NCI-H82 treated with DMSO at 0.1 percent for 48 hours (cell line): ENCODE results near the gene GRAMD2B.
"Not testable (repeated sequence)": the region's sequence is repeated elsewhere in the genome, so short reads cannot be mapped to it uniquely, and the experiment has no call there.

Source experiments
- DNase-seq: peaks from one replicate; lab custom pipeline; 2025; ENCODE audit not compliant: unreplicated experiment; lab: John Stamatoyannopoulos, UW

GRAMD2B gene

DNA sequence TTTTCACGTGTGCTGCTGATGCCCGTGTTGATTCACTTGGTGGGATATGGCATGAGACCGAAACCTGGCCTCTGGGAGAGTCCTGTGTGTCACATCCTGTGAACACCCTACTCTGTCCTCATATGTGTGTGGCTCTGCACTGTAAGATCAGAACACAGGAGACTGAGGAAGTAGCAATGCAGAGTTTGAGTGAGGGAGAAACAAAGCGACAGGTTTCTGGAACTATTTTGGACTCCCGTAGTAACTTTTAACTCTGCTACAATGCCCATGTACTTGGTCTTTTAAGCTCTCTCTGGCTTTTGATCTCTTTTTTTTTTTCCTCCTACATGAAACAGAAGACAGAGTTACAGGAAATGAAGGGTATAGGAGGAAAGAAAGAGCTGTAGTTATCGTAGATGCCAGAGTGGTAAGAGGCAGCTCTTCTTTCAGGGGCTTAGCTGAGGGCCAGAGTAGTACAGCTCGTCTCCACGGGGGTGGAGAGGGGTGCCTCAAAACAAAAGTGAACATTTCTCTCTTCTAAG is 26.6 kb downstream of the GRAMD2B start:
- DNase-seq: no peak

DNA sequence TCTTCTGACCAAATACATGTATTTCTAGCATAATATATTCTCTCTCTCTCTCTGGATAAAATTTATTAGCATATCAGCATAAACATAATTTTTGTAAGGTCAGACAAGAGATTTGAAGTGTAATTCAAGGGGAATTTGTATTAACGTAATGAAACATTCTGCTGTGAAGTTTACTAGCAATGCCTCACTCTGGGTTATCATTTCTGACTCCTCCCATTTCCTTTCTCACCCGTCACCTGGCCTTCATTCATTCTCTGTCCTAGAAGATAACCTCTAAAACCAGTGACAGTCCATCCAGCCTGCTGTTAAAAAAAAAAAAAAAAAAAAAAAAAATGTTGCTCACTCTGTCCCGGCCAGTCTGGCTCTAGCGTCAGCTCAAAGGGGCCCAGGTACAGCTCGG is 27.1 kb downstream of the GRAMD2B start:
- no peak for DNase-seq

DNA sequence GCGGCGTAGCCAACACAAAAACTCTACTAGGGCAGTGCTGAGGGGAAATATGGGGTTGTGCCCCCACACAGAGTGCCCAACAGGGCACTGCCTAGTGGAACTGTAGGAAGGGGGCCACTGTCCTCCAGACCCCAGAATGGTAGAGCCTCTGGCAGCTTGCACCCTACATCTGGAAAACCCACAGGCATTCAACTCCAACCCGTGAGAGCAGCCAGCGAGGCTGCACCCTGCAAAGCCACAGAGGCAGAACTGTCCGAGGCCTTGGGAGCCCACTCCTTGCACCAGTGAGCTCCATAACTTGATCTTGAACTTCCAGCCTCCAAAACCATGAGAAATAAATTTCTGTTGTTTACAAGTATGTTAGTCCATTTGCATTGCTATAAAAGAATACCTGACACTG is 27.7 kb downstream of the GRAMD2B start:
- DNase-seq: no peak

DNA sequence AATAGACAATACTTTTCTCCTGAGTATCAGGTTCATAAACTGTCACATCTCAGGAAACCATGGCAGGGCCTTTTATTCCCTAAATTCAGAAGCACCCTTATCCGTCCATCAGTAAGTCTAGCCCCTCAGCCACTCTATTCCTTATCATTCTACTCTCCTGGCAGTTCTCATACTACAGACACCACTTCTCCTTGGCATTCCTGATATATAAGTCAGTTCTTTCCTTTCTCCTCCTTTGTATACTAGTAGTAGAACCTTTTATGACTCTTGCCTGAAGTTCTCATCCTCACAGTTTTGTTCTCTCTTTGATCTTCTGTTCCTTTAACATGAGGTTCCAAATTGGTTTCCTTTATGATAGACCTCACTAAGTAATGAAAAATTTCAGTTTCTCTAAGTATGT is 29.3 kb downstream of the GRAMD2B start:
- no peak for DNase-seq

DNA sequence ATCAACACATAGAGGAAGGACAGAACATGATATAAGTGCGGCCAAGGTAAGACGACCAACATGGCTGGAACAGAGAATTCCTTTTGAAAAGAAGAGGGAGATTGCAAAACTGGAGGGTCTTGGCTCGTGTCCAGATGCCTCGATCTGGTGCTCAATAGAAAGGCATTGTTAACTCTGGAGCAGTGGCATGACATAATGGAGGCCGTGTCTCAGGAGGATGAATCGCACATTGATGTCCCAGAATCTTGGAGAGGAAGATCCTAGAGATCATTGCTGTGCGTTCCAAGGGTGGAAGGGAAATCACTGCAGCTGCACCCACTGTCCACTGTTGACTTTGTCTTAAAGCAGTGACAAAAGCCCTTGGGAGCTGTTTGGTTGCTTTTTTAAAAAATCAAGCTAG is 30.9 kb downstream of the GRAMD2B start:
- no peak for DNase-seq

DNA sequence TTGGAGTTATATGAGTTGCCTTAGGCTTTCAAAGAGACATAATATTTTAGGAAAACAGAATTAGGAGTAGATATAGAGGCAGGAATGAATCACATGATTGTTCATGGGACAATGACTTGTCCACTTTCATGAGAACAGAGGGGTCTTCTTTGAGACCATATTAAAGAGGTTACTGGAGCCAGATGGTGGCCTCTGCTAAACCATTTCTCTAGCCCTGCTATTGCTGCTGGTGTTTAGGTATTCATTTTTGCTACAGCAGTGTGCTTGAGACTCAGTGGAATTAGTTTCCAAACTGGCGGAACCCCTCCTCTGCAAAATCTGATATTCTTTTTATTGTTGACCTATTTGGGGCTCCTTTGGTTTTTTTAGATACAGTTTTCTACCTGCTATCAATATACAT is 31.3 kb downstream of the GRAMD2B start:
- no peak for DNase-seq

DNA sequence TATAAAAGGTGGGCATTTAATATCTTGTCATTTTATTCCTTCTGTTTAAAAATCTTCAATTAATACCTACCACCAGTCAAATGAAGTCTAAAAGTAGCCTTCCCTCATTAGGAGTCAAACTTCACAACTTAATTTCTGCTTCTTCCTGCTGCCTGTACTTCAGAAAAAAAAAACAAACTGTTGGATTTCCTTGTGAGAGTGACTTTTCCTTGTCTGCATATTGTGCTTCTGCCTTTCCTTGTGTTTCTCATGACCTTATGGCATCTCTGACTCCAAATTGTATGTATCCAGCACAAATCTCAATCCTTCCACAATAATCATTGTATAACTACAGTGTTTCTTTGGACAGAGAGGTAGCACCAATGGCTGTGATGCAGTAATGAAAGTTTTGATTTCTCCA is 32.1 kb downstream of the GRAMD2B start:
- DNase-seq: no peak

DNA sequence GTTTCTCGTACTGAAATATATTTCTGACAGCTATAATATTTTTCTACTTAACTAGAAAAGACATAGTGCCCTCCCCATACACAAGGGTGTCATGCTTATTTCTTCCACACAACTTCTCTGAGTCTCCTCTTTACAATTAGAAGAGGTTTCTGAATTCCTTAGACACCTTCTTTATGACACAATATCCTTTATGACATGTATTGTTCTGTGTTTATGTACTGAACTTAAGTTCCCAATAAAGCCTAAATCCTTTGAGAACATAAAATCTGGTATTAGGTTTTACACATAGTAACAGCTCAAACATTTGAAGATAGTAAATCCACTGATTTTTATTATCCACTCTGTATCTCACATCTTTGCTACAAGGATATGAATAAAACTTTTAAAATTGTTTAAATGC is 32.5 kb downstream of the GRAMD2B start:
- no peak for DNase-seq

DNA sequence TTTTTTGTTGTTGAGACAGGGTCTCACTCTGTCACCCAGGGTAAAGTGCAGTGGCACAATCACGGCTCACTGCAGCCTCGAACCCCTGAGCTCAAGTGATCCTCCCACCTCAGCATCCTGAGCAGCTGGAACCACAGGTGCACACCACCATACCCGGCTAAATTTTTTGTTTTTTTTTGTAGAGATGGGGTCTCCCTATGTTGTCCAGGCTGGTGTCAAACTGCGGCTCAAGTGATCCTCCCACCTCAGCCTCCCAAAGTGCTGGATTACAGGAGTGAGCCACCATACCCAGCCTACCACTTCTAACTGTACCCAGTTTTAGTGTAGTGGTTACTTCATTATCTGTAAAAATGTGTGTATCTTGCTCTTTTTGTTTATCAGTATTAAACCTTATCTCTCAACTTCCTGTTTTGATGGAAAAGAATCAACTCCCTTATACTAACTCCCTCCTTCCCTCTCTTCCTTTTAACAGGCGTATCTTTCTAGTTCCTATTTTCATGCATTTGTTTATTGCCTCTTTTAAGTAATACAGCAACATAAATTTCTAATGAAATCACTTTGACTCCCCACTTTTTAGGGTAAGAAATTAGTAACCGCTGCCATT is 33.1 kb downstream of the GRAMD2B start:
- no peak for DNase-seq

DNA sequence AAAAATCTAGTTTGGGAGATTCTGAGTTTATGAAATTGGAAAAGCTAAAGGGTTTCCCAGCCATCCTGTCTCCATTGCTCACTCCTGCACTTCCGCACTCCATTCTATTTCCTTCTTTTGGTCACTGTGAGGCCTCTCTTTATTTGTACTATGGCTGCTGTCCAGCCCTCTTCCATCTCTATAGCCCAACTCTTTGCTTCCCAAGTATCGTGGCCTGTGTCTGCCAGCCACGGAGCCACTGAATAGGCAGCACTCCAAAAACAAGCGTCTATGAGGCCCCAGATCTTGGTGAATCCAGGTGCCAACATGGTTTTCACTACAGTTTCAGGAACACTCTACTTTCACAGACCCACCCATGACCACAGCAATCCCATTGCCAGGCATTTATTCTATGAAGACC is 37.2 kb downstream of the GRAMD2B start:
- DNase-seq: no peak

DNA sequence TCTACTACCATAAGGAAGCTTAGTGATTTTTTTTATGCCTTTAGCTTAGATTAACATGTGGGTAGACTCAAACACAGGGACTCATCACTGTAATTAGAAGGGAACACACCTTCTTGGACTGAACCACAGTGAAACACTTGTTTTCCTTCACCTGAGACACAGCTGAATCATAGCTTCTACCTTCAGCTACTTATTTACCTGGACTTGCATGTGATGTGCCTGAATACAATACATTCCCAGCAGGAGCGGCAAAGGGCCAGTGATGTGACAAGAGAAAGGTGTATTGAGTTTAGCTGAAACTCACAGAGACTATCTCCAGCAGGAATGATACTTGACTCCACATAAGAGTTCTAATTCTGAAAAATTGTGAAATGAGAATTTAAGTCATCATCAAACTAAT is 37.8 kb downstream of the GRAMD2B start:
- DNase-seq: no peak

DNA sequence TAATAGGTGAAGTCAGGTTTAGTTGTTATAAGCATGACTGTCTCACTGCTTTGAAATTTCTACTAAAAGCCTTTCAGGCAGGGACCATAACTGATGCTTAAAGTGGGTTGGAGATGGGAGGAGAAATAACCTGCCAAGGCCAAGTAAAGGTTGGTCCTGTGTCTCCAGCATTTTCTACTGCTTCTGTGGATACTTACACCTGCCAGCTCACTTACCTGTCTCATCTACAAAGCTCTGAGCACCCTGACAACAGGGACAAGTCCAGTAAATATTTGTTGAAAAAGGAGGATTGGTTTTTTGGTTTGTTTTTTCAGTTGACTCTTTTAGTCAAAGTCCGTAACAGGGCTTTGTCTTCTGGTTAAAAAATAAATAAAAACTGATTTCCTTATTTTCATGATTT is 38.6 kb downstream of the GRAMD2B start:
- no peak for DNase-seq

DNA sequence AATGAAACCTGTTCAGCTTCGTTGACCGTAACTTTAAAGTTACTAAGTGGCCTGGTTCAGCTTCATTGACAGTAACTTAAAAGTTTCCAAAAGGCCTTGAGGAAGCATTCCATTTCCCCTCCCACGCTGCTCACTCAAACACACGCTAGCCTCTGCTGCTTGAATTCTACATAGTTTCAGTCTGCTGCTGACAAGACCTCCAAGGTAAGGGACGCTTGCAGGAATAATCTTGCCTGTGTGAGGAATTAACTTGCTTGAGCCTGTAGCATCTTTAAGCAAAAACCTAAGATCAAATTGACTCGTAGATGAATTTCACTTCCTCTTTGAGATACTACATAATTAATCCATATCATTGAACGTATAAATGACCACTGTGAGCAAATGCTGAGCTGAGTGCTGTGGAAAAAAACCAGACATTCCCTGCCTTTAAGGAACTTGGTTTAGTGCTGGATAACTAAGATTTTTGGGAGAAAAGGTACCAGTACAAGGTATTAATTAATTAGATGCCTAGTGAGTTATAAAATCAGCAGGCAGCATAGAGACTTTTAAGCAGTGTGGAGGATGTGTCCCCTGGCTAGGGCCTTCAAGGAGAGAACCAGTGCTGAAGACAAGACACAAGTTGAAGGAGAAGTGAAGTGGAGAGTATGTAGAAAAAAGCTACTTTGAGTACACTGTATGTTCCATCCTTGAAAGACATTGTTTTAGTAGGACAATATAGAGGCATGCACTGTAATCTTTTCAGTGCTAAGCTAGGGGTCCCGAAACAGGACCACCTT is 39.2 kb downstream of the GRAMD2B start:
- DNase-seq: no peak

DNA sequence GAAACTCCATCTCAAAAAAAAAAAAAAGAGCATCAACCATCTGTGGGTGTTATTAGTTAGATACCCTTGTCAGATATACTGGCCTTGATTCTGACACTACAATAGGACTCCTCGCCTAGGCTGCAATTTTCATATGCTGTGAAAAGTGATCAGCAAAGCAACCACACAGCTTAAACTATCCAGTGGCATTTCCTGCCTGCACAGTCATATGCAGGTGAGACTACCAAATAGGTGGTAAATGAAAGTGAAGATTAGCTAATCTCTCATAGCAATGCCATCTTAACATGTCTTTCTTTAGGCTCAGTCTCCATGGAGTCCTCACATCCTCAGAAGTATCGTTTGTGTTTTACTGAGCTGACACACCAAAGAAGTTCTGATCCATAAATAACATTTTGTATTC is 40.8 kb downstream of the GRAMD2B start:
- no peak for DNase-seq

DNA sequence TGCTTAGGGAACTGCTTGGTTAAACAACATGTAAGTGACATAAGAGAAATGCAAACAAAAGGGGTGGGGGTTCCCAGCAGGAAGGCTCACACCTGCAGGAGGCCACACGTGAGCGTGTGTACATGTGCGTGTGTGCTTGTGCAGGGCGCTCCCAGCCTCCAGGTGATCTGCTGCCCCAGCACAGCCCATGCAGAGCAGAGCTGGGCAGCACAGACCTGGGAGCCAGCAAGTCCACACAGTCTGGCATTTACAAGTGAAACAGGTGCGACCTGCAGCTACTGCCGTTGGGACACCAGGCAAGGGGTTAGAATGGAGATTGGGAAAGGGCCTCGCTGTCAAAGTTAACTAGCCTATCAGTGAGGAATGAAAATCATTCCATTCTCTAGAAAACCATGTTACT is 41.8 kb downstream of the GRAMD2B start:
- DNase-seq: no peak

DNA sequence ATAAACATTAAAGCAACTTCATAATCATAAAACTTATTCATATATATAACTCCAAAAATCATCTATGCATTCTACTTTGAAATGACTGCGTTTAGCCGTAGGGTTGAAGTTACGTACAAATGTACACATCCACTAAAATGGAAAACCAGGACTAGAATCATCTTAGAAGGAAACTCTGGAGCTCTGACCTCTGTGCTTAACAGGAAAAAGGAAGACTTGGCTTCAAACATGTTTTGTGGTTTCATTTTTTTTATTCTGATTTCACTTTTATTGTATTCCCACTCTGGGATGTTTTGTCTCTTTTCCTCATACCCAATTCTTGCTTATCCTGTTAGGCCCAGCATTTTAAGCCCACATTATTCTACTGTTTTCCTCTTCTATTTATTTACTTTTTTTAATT is 44.9 kb downstream of the GRAMD2B start:
- no peak for DNase-seq

DNA sequence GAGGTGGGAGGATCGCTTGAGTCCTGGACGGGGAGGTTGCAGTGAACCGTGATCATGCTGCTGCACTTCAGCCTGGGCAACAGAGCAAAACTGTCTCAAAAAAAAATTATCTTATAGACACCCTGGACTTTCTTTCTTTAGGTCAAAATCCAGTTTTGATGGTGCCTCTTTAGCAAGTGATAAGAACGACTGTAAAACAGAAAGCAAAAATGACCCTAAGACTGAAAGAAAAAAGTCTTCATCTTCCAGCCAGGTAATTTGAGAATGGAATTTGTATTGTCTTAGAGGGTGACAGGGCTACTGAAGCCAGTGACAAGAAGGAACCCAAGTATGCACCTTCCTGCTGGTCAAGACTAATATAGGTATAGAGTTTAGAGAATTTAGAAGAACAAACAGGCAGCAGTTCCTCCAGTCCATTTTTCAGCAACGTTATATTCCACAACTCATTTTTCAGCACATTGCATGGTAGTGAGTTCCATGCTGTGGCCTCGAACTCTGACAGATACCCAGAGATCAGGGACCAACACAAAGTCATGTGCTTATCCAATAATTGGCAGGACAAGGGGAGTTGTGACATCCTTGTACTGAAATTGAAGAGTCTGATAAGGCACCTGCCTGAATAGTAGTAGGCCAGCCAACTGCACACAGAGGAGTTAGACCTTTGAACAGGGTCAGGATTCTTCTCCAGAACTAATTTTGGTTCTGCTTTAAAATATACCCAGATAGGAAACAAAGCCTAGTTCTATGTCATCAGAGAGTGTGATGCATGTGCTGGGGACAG is 46.5 kb downstream of the GRAMD2B start:
- no peak for DNase-seq

DNA sequence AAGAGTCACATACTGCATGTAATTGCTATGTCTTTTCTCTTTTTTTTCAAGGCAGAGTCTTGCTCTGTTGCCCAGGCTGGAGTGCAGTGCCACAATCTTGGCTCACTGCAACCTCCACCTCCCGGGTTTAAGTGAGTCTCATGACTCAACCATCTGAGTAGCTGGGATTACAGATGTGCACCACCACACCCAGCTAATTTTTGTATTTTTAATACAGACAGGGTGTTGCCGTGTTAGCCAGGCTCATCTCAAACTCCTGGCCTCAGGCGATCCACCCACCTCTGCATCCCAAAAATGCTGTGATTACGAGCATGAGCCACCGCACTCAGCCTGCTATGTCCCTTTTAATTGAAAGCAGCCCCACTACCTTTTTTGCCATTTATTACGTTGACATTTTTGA is 47.3 kb downstream of the GRAMD2B start:
- DNase-seq: not testable (repeated sequence)

DNA sequence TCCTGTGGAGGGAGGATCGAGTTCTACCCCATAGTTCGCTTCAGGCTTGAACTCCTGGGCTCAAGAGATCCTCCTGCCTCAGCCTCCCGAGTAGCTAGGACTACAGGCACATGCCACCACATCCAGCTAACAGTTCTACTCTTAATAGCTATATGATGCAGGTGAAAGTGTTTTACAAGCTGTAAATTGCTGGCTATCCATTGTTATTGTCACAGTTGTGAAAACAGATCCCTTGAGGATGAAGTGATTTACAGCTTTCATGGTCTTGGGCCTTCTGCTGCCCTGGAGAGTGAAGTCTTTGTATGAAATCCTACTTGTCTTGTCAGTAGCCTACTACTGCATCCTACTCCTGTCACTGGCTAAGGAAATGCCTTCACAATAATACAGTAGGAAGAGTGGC is 48.0 kb downstream of the GRAMD2B start:
- DNase-seq: no peak

DNA sequence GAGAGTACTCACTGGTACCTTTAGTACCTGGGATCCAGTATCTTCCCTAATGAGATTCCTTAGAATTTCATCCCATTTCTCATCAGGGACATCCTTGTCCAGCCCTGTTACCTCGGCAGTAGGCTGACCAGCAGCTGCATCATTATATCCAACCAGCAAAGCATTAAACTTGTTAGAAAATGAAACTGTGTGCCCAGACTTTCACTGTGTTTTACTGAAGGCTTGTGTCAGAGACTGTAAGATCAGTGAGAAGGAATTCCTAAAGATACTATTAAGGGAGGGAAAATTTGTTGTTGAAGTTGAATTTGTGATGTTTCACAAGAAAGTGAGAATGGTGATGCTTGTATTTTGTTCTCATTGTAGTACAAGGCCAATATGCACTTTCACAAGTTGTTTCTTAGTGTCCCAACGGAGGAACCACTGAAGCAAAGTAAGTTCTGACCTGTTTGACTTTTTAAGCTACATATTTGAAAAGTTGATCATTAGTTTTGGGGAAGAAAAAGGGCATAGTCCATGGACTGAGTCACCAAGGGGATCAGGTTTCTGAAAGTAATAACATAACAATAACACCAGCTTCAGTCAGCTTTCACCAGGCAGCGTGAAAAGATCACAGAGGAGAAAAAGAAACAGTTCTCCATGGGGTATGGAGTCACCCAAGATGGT is 48.8 kb downstream of the GRAMD2B start:
- DNase-seq: no peak

DNA sequence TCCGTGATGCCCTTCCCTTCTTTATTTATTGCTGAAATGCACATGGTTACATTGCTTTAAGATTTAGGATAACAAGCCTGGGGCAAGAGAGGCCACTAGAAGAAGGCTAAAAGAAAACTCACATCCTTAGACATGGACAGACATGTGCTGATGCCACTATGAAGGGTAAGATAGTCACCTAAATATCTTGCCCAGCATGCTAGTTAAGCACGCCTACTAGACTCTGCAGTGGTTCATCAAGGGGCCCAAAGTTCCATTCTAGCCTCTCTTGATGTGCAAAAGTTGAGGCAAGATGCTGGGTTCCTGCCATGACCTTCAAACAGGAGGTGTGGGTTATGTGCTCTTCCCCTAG is 49.3 kb downstream of the GRAMD2B start:
- DNase-seq: no peak
